Neuronal stem cell (in vitro differentiated cells): ENCODE results near the gene ENOX1.
A peak's percentile ranks its signal among the peaks of the same experiment; 100 is the strongest.

Experiments used
- DNase-seq: peaks from one replicate; pipeline ENCODE4 v3.0.0-alpha.2; 2013; ENCODE audit warnings: low spot score
- H2AFZ ChIP-seq: one replicate; pipeline ENCODE4 v1.6.1; 2013; ENCODE audit warnings: mild to moderate bottlenecking, low read length, inconsistent platforms
- H2AK5ac ChIP-seq: 2 replicates; pipeline ENCODE4 v1.6.1; 2013; ENCODE audit warnings: low read depth, mild to moderate bottlenecking, inconsistent platforms, low read length, moderate library complexity, mixed read lengths
- H2BK120ac ChIP-seq: 2 replicates; pipeline ENCODE4 v1.6.1; 2013; ENCODE audit warnings: low read depth, mild to moderate bottlenecking, inconsistent platforms, low read length, moderate library complexity, mixed read lengths
- H2BK12ac ChIP-seq: one replicate; pipeline ENCODE4 v1.6.1; 2013; ENCODE audit warnings: low read length, inconsistent platforms
- H2BK15ac ChIP-seq: 2 replicates; pipeline ENCODE4 v1.6.1; 2013; ENCODE audit warnings: mild to moderate bottlenecking, low read length, inconsistent platforms, mixed read lengths
- H2BK5ac ChIP-seq: one replicate; pipeline ENCODE4 v1.6.1; 2013; ENCODE audit warnings: inconsistent platforms, mild to moderate bottlenecking, low read length, moderate library complexity
- H3K14ac ChIP-seq: one replicate; pipeline ENCODE4 v1.6.1; 2013; ENCODE audit warnings: low read length, inconsistent platforms
- H3K18ac ChIP-seq: 2 replicates; pipeline ENCODE4 v1.6.1; 2013; ENCODE audit warnings: low read length, inconsistent platforms
- H3K23ac ChIP-seq: 2 replicates; pipeline ENCODE4 v1.6.1; 2013; ENCODE audit warnings: low read depth, mild to moderate bottlenecking, mixed read lengths, low read length, inconsistent platforms; ENCODE audit not compliant: poor library complexity
- H3K27ac ChIP-seq: replicated peaks from 3 replicates; pipeline ENCODE4 v1.5.1; 2013; ENCODE audit warnings: low read length, inconsistent platforms
- H3K27me3 ChIP-seq, 3 experiments: 2 replicates each; pipeline ENCODE4 v1.6.1; 2013; ENCODE audit warnings: low read length in 3 of 3, mild to moderate bottlenecking in 2 of 3, inconsistent platforms in 1 of 3, low read depth in 1 of 3, mixed read lengths in 1 of 3, moderate library complexity in 1 of 3; ENCODE audit not compliant: control insufficient read depth in 3 of 3, insufficient read depth in 3 of 3
- H3K36me3 ChIP-seq, 2 donors: replicated peaks in 1 of 2; 2 replicates each; pipeline ENCODE4 v1.6.1; 2013; ENCODE audit warnings: low read length in 2 of 2; ENCODE audit not compliant: control insufficient read depth in 2 of 2, insufficient read depth in 2 of 2
- H3K4ac ChIP-seq: 2 replicates; pipeline ENCODE4 v1.6.1; 2013; ENCODE audit warnings: inconsistent platforms, mild to moderate bottlenecking, low read length, moderate library complexity
- H3K4me1 ChIP-seq, 2 donors: 1 replicate in 1 of 2; 2 replicates in 1 of 2; pipeline ENCODE4 v1.6.1; 2013; ENCODE audit warnings: low read length in 2 of 2, low read depth in 1 of 2; ENCODE audit not compliant: control insufficient read depth in 2 of 2, insufficient read depth in 1 of 2
- H3K4me2 ChIP-seq: one replicate; pipeline ENCODE4 v1.6.1; 2013; ENCODE audit warnings: mild to moderate bottlenecking, low read length, inconsistent platforms; ENCODE audit not compliant: insufficient read depth, poor library complexity, severe bottlenecking
- H3K4me3 ChIP-seq, 2 donors: 2 replicates each; pipeline ENCODE4 v1.5.1; 2013; ENCODE audit warnings: low read length in 2 of 2, mild to moderate bottlenecking in 2 of 2, inconsistent platforms in 1 of 2, moderate library complexity in 1 of 2
- H3K79me1 ChIP-seq: one replicate; pipeline ENCODE4 v1.6.1; 2013; ENCODE audit warnings: low read depth, mild to moderate bottlenecking, inconsistent platforms, low read length, moderate library complexity
- H3K9ac ChIP-seq: one replicate; pipeline ENCODE4 v1.6.1; 2013; ENCODE audit warnings: mild to moderate bottlenecking, low read depth, low read length, inconsistent platforms; ENCODE audit not compliant: poor library complexity
- H3K9me3 ChIP-seq, 2 donors: replicated peaks in 1 of 2; 2 replicates each; pipeline versions ENCODE3 to v1.6.1; 2013; ENCODE audit warnings: low read length in 2 of 2, mild to moderate bottlenecking in 2 of 2, inconsistent platforms in 1 of 2, low read depth in 1 of 2, mixed read lengths in 1 of 2, moderate library complexity in 1 of 2; ENCODE audit not compliant: control insufficient read depth in 2 of 2, insufficient read depth in 1 of 2
- H4K8ac ChIP-seq: one replicate; pipeline ENCODE4 v1.6.1; 2013; ENCODE audit warnings: low read depth, mild to moderate bottlenecking, inconsistent platforms, low read length, moderate library complexity
- H4K91ac ChIP-seq: one replicate; pipeline ENCODE4 v1.6.1; 2013; ENCODE audit warnings: low read length, low read depth, mild to moderate bottlenecking, inconsistent platforms; ENCODE audit not compliant: poor library complexity
- WGBS, 2 donors: extraction: QIAGEN DNeasy Blood & Tissue Kit; methylation state at CpG; one replicate each; pipeline ENCODE4 v1.1.7; 2013; ENCODE audit warnings: missing lambda C conversion rate in 2 of 2, mixed read lengths in 1 of 2; ENCODE audit not compliant: insufficient read length in 2 of 2, insufficient replicate concordance in 1 of 2; ENCODE audit errors: extremely low coverage in 2 of 2; 5-methylcytosine and 5-hydroxymethylcytosine counted together

The ENOX1 gene

DNA sequence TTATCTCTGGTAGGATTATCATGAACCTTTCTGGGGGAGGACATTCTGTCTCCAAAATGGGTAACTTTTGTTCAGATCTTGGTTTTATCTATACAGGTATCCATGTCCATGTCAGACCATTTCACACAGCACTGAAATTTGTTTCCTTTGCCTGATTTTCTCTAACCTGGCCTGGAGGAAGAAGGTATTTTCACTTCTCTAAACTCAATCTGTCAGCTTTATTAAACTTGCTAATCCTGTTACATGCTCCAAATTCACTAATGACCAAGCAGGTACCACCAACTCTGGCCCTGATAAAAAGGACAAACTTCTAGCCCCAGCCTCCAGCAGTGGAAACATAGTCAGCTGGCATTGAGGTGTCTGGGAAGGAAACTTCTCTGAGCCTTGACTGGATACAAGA is 529.0 kb downstream of the ENOX1 start:
- H3K27me3 ChIP-seq, result no peaks in the 10 kb centered on the region
- H3K4me3 ChIP-seq, result no peak overlapping the region
- no peak overlapping the region for H3K9ac ChIP-seq
- H3K4me1 ChIP-seq, result no peaks in the 10 kb centered on the region
- H2BK5ac ChIP-seq, result no peak overlapping the region
- H2BK15ac ChIP-seq, result no peak overlapping the region
- H2BK12ac ChIP-seq, result no peak overlapping the region
- no peak overlapping the region for H3K23ac ChIP-seq
- H4K8ac ChIP-seq, result no peak overlapping the region
- H2AFZ ChIP-seq, result no peak overlapping the region
- no peak overlapping the region for H2BK120ac ChIP-seq
- H3K14ac ChIP-seq, result no peak overlapping the region
- no peak overlapping the region for H3K4me2 ChIP-seq
- H2AK5ac ChIP-seq, result no peak overlapping the region
- H4K91ac ChIP-seq, result no peak overlapping the region
- H3K36me3 ChIP-seq, result no peaks in the 10 kb centered on the region
- no peak for DNase-seq
- no peak overlapping the region for H3K4ac ChIP-seq
- H3K79me1 ChIP-seq, result no peaks in the 10 kb centered on the region
- H3K18ac ChIP-seq, result no peak overlapping the region
- no peaks in the 10 kb centered on the region for H3K9me3 ChIP-seq
- H3K27ac ChIP-seq, result no peak overlapping the region

GRCh38 chr13:43251961-43252360 is 534.8 kb downstream of the ENOX1 start:
- Histone ChIP-seq H3K9ac (no peak overlapping the region), H2AK5ac (no peak overlapping the region), H3K4me1 (no peaks in the 10 kb centered on the region), H3K27me3 (no peaks in the 10 kb centered on the region), H3K14ac (no peak overlapping the region), H3K27ac (no peak overlapping the region), H2BK5ac (no peak overlapping the region), H2BK120ac (no peak overlapping the region), H3K4me3 (no peak overlapping the region), H3K4ac (no peak overlapping the region), H3K4me2 (no peak overlapping the region), H2BK12ac (no peak overlapping the region), H3K18ac (no peak overlapping the region), H3K23ac (no peak overlapping the region), H3K79me1 (no peaks in the 10 kb centered on the region), H4K91ac (no peak overlapping the region), H4K8ac (no peak overlapping the region), H3K9me3 (no peaks in the 10 kb centered on the region), H2BK15ac (no peak overlapping the region), H3K36me3 (no peaks in the 10 kb centered on the region), H2AFZ (no peak overlapping the region)
- WGBS, 2 donors, result no CpG with 5 or more reads among the region's 5 CpGs
- DNase-seq, result no peak

DNA sequence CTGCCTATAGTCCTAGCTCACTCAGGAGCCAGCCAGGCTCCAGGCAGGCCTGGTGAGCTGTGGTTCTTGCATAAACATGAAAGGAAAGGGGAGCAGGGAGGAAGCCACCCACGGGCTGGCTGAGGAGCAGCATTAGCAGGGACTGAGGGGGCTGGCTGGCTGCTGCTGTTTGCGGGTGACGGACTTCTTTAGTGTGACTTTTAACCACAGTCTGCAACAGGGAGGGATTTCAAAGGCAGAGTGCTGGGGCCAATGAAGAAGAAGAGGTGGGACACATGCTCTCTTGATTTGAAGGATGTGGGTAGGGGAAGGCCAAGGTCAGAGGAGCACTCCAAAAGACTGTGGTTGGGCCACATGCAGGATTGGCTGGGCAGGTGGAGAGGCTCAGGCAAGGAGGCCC is 540.4 kb downstream of the ENOX1 start:
- no peak overlapping the region for H3K27ac ChIP-seq
- no CpG with 5 or more reads among the region's 3 CpGs for WGBS, 2 donors
- H3K4me1 ChIP-seq, result no peaks in the 10 kb centered on the region
- H2BK120ac ChIP-seq, result no peak overlapping the region
- H4K8ac ChIP-seq, result no peak overlapping the region
- no peak overlapping the region for H2AFZ ChIP-seq
- H4K91ac ChIP-seq, result no peak overlapping the region
- H3K4me2 ChIP-seq, result no peak overlapping the region
- no peak overlapping the region for H2BK15ac ChIP-seq
- H3K4me3 ChIP-seq, result no peak overlapping the region
- no peak overlapping the region for H2BK5ac ChIP-seq
- H3K9me3 ChIP-seq, result no peaks in the 10 kb centered on the region
- H3K18ac ChIP-seq, result peak overlapping the region; percentile 12
- no peaks in the 10 kb centered on the region for H3K79me1 ChIP-seq
- no peak for DNase-seq
- no peaks in the 10 kb centered on the region for H3K36me3 ChIP-seq
- no peak overlapping the region for H2BK12ac ChIP-seq
- no peak overlapping the region for H3K4ac ChIP-seq
- H3K14ac ChIP-seq, result no peak overlapping the region
- no peak overlapping the region for H3K9ac ChIP-seq
- H3K23ac ChIP-seq, result no peak overlapping the region
- no peak overlapping the region for H2AK5ac ChIP-seq
- no peaks in the 10 kb centered on the region for H3K27me3 ChIP-seq

- H2BK12ac ChIP-seq, result no peak overlapping the region
- no peaks in the 10 kb centered on the region for H3K4me1 ChIP-seq
- H3K4me2 ChIP-seq, result no peak overlapping the region
- H4K8ac ChIP-seq, result no peak overlapping the region
- no peak overlapping the region for H2BK120ac ChIP-seq
- no peak overlapping the region for H3K18ac ChIP-seq
- no peak overlapping the region for H4K91ac ChIP-seq
- no peak overlapping the region for H3K27ac ChIP-seq
- H2AFZ ChIP-seq, result no peak overlapping the region
- no peak for DNase-seq
- no peak overlapping the region for H3K9ac ChIP-seq
- H3K14ac ChIP-seq, result no peak overlapping the region
- WGBS, 2 donors, result no CpG with 5 or more reads among the region's 8 CpGs
- H3K36me3 ChIP-seq, result no peaks in the 10 kb centered on the region
- H3K4me3 ChIP-seq, result no peak overlapping the region
- H2BK5ac ChIP-seq, result no peak overlapping the region
- H3K79me1 ChIP-seq, result no peaks in the 10 kb centered on the region
- no peaks in the 10 kb centered on the region for H3K9me3 ChIP-seq
- no peak overlapping the region for H2BK15ac ChIP-seq
- H3K27me3 ChIP-seq, result no peaks in the 10 kb centered on the region
- H3K4ac ChIP-seq, result no peak overlapping the region
- no peak overlapping the region for H2AK5ac ChIP-seq
- H3K23ac ChIP-seq, result no peak overlapping the region
These were observed 541.3 kb downstream of the ENOX1 start for GRCh38 chr13:43245374-43245964.
